GM12873 (cell line): ENCODE results near the gene NDUFV3.

Experiments used
- CTCF ChIP-seq: IDR thresholded peaks from 2 replicates; pipeline ENCODE4 v1.5.1; 2012; ENCODE audit warnings: low read depth, mild to moderate bottlenecking, moderate library complexity, low read length, control low read depth; ENCODE audit not compliant: insufficient read depth; ENCODE audit errors: missing control alignments

The NDUFV3 gene

GRCh38 chr21:42864286-42864685, 28.8 kb upstream of the NDUFV3 start:
- TF ChIP-seq CTCF, result no peak

- no peak for TF ChIP-seq CTCF
Measured at GRCh38 chr21:42864815-42865775, 28.0 kb upstream of the NDUFV3 start.

- no peak for TF ChIP-seq CTCF
Measured at GRCh38 chr21:42865776-42866160, 27.3 kb upstream of the NDUFV3 start.

- no peak for TF ChIP-seq CTCF
Measured at GRCh38 chr21:42868196-42868595, 24.9 kb upstream of the NDUFV3 start.

GRCh38 chr21:42873096-42873495, 20.0 kb upstream of the NDUFV3 start:
- TF ChIP-seq CTCF, result no peak

- no peak for TF ChIP-seq CTCF
Measured at GRCh38 chr21:42878678-42878992, 14.5 kb upstream of the NDUFV3 start.

GRCh38 chr21:42878993-42879787, 13.9 kb upstream of the NDUFV3 start, which contains the start of gene WDR4:
Gene WDR4 (minus strand): TSS chr21:42879539. CDS start chr21:42879495, 44 bp downstream.
- TF ChIP-seq CTCF, result no peak
